ENCODE measurements around the gene SLC25A47. TPM values are rescaled to one million over a fixed set of nuclear protein-coding genes. Genes with fewer than 3 reads are reported as not detected.

SLC25A47 gene
- total RNA-seq, 1 experiment from 2014 or later, result 0.13 TPM

- Histone ChIP-seq H2BK5ac (ENCODE audit: insufficient read length, low read length) (no peak overlapping the region), H3K4me2 (ENCODE audit: insufficient read depth, insufficient read length, low read length) (no peak overlapping the region), H3K9me3 (ENCODE audit: control insufficient read depth, low read depth, low read length) (no peaks in the 10 kb centered on the region), H3K27me3 (ENCODE audit: insufficient read depth, low read length) (no peaks in the 10 kb centered on the region), H3K4ac (ENCODE audit: low read depth, low read length) (no peak overlapping the region), H4K8ac (replicated peaks; ENCODE audit: insufficient read length, low read depth, low read length) (no peak overlapping the region), H3K56ac (ENCODE audit: insufficient read length, low read depth, low read length) (no peak overlapping the region), H2AK5ac (ENCODE audit: insufficient read length, low read length) (no peak overlapping the region), H3K4me1 (ENCODE audit: insufficient read depth, low read length) (no peaks in the 10 kb centered on the region), H3K18ac (ENCODE audit: insufficient read length, low read depth, low read length) (no peak overlapping the region), H4K20me1 (ENCODE audit: control insufficient read depth, insufficient read depth, insufficient read length) (no peaks in the 10 kb centered on the region), H3K9ac (ENCODE audit: extremely low read depth, insufficient read length, low read length) (no peak overlapping the region), H3K23me2 (ENCODE audit: insufficient read length, low read depth, low read length, poor library complexity, severe bottlenecking) (no peaks in the 10 kb centered on the region), H4K91ac (ENCODE audit: insufficient read length, low read depth, low read length) (no peak overlapping the region), H3K14ac (ENCODE audit: insufficient read depth, low read length) (no peak overlapping the region; the same call in 1 of the 2 replicates), H3K27ac (ENCODE audit: insufficient read length, low read depth, low read length) (no peak overlapping the region), H2AFZ (ENCODE audit: low read length) (no peak overlapping the region), H3T11ph (ENCODE audit: low read length) (no peak overlapping the region), H3K23ac (ENCODE audit: insufficient read length, low read depth, low read length) (no peak overlapping the region), H4K5ac (ENCODE audit: insufficient read length, low read depth, low read length) (no peak overlapping the region), H2BK12ac (ENCODE audit: insufficient read length, low read depth, low read length) (no peak overlapping the region), H3K79me2 (ENCODE audit: insufficient read depth, low read length) (no peaks in the 10 kb centered on the region), H2BK120ac (ENCODE audit: low read depth, low read length, poor library complexity, severe bottlenecking) (no peak overlapping the region), H2BK20ac (ENCODE audit: low read depth, low read length, poor library complexity, severe bottlenecking) (no peak overlapping the region), H3K79me1 (ENCODE audit: insufficient read depth, low read depth, low read length, poor library complexity, severe bottlenecking) (no peaks in the 10 kb centered on the region), H2BK15ac (ENCODE audit: low read depth, low read length) (no peak overlapping the region)
- H3K4me1 Mint-ChIP-seq, result 0 out of 4 replicates have a peak, but pooled peaks cover 0 to 3% of the 10 kb centered on the region in 2 experiments
- no peak overlapping the region for H3K4me3 Mint-ChIP-seq
- peaks cover 6 to 12% (median 6%) of the 10 kb centered on the region in 3 experiments; a peak in 4 of 7 replicates for H3K36me3 Mint-ChIP-seq (ENCODE audit: insufficient read depth in 1 of 3, low read depth in 3 of 3)
- no CpG with 5 or more reads among the region's 11 CpGs for WGBS (ENCODE audit: extremely low coverage, insufficient read length, low lambda C conversion rate)
- peaks cover under 1% of the 10 kb centered on the region for H3K27me3 Mint-ChIP-seq (ENCODE audit: low read depth)
- DNase-seq, result no peak
- H3K27ac Mint-ChIP-seq, result no peak overlapping the region
- H3K9me3 Mint-ChIP-seq, result no peaks in the 10 kb centered on the region
- no peak for TF ChIP-seq CTCF (conservative IDR thresholded peaks at IDR 0.05)
Measured at GRCh38 chr14:100330007-100330344, 6.8 kb downstream of the SLC25A47 start.
